Activated effector memory CD4-positive, alpha-beta T cell treated with Interleukin-2 at 50 U/mL for 16 hours (primary cell): ENCODE measurements around the gene PSPN.
"Not testable (repeated sequence)": the region's sequence is repeated elsewhere in the genome, so short reads cannot be mapped to it uniquely, and the experiment has no call there.

ENCODE experiments used
- DNase-seq: peaks from one replicate; pipeline ENCODE4 v3.0.0-alpha.2; 2020

PSPN gene

DNA sequence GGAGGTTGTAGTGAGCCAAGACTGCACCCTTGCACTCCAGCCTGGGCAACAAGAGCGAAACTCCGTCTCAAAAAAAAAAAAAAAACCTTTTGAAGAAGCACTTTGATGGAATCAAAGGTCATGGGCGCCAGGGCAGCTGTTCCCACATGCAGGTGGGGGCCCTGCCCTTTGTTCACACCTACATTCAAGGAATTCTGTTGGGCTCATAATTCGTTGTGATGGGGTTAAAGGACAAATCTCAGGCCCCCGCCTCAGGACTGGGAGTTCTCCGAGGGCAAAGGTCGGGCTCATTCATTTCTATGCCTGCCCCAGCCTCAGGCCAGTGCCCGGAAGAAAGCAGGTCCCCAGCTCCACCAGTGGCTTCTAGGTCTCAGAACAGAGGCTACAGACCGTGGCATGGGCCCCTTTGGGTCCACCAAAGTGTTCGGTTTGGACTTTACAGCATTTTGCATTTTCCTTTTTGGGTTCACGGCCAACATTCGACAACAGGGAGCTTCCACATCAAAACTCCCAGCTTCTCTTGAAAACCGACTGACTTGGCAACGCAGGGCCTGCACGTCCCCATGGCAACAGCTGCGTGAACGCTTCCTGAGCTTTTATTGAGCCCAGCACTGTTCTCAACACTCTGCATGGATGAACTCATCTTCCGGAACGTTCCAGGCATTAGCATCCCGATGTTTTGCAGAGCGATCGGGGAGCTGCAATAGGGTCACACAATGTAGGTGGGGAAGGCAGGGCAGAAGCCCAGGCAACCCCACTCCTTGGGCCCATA lies 27.3 kb upstream of the PSPN start:
- DNase-seq = no peak

DNA sequence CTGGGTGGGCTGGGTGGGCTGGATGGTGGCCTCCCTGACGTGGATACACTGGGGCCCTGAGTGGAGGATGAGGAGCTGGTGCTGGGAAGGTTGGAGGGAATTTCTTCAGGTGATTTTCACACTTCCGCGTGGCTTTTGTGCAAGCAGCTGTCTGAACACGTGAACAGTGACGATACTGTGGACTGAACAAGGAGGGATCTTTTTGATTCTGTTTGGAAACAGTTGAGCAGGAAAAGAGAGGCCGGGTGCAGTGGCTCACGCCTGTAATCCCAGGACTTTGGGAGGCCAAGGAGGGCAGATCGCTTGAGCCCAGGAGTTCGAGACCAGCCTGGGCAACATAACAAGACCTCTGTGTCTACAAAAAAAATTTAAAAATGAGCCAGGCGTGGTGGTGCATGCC lies 26.3 kb upstream of the PSPN start:
- DNase-seq = no peak

DNA sequence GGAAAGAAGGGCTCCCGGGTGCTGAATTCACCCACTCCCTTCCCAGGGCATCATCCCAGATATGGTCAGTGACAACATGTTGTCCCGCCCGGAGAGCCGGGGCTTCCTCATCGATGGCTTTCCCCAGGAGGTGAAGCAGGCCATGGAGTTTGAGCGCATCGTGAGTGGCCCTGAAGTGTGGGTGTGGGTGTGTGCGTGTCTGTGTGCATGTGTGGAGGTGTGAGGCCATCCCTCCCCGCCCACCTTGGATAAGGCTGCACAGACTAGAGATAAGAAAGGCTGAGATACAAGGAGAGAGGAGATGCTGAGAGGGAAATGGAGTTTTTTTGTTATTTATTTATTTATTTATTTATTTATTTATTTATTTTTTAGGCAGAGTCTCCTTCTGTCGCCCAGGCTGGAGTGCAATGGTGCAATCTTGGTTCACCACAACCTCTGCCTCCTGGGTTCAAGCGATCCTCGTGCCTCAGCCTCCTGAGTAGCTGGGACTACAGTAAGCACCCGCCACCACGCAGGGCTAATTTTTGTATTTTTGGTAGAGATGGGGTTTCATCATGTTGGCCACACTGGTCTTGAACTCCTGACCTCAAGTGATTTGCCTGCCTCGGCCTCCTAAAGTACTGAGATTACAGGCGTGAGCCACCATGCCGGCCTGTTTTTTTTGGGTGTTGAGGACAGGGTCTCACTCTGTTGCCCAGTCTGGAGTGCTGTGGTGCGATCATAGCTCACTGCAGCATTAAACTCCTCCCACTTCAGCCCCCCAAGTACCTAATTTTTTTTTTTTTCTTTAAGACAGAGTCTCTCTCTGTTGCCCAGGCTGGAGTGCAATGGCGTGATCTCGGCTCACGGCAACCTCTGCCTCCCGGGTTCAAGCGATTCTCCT lies 24.6 kb upstream of the PSPN start:
- DNase-seq = not testable (repeated sequence)

DNA sequence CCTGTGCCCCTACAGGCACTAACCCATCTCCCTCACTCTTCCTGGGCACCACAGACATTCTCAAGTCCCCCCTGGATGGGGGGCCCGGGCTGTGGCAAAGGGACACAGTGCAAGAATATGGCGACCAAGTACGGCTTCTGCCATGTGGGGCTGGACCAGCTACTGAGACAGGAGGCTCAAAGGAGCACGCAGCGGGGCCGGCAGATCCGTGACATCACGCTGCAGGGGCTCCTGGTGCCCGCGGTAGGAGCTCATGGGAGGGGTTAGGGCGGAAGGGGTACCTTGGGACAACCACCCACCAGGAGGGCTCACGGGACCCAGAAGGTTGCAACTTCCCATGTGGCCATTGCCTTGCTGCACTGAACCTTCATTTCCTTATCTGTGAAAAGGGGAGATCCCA lies 20.6 kb upstream of the PSPN start:
- no peak for DNase-seq

DNA sequence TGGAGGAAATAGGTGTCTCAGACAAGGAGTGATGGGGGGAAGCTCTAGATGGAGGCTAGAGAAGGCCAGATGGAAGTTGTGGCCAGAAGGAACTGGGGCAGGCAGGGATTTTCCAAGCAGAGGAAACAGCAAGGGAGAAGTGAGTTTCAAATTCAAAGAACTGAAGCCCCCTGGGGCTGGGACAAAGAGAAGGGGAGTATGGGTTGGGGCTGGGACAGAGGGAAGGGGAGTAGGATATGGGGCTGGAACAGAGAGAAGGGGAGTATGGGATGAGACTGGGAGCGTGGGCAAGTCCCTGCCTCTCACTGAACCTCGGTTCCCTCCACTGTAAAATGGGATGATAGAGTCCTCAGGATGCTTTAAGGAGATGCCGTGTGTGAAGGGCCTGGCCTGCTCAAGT lies 19.1 kb upstream of the PSPN start:
- DNase-seq = no peak

DNA sequence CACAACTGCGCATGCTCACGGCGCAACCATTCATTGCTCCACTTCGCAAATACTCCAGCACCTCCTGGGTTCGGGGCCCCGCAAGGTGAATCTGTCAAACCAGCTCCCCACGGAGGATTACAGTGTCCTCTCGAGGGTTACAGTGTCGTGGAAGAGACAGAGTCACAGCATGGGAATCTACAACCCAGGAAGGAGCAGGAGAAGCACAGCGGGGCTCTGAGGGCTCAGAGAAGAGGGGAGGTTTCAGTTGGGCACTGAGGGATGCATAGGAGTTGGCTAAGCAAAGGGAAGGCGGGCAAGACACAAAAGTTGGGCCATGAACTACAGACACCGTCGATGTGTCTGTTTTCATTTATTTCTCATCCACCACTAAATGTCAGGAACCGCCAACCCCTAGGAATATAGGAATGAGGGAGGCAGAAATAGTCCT lies 18.3 kb upstream of the PSPN start:
- no peak for DNase-seq

DNA sequence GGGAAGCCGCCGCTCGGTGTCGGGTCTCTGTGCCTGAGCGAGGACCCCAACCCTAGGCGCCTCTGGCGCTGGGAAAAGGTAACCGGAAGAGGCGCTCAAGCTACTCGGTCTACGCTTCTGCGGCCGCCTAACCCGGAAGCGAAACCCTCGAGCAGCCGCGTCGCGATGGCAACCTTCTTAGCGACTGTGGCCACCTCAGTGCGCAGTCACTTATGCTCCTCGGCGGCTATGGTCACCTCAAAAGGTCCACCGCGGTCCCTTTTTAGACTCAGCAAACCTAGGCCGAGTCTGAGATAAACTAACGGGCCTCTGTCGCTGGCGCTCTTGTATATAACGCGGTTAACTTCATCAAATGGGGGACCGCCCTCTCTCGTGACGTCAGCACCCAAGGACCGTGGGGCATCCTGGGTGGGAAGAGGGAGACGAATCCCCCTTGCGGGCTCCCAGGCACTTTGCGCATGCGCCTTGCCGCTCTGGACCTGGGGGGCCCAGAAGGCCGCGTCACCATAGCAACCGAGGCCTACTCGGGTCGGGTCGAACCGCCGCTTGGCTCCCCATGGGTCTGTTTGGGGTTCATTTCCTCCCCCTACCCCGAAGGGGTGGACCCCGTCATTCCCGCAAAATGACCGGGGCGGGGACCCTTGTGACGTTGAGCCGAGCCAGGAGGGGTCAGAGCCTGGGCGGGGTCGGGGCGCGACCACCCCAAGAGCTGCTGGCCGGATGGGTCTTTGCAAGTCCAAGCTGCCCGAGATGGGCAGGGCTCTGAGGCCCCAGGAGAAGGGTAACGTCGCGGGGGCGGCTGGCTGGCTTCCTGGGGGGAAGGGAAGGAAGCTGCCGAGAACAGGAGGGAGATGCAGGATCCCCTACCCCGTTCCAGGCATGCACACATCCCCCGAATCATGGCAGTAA lies 17.6 kb upstream of the PSPN start, which contains the start of gene GTF2F1:
Gene GTF2F1, minus strand, starts transcription at position 91 of the 909 bp plus-strand sequence. CDS start 169 bp downstream, outside the sequence.
- DNase-seq = peak; percentile 81

DNA sequence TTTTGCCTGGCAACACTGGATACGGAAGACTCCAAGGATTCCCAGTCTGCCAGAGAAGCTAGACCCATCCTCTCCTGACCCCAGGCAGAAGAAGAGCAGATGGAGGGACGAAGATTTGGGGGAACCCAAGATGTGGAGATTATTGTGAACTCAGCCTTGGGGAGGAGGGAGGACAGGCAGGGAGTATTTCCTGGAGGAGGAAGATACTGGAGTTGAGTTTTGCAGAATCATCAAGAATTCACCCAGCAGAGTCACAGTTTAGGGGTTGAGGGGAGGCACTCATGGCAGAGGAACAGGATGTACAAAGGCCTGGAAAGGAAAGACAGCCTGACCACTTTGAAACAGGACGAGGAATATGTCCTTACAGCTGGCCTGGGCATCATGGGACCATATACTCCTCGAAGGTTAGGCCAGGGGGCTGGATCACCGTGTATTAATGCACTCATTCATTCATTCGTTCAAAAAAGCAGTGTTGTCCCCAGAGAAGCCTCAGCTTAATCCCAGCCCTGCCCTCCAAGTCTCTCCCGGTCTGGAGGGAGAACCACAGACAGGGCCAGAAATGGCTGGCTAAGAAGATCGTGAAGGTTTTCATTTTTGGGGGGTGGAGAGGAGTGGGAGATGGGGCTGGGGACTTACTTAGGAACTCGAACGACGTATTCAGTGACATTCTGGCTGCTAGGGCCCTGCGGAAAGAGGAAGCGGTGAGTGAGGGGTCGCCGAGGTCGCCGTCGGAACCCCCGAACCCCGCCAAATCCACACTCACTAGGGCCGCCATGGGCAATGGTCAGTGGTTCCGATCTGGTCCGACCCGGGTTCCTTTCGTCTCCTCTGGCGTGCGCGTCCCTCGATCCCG lies 16.7 kb upstream of the PSPN start:
- DNase-seq = no peak

DNA sequence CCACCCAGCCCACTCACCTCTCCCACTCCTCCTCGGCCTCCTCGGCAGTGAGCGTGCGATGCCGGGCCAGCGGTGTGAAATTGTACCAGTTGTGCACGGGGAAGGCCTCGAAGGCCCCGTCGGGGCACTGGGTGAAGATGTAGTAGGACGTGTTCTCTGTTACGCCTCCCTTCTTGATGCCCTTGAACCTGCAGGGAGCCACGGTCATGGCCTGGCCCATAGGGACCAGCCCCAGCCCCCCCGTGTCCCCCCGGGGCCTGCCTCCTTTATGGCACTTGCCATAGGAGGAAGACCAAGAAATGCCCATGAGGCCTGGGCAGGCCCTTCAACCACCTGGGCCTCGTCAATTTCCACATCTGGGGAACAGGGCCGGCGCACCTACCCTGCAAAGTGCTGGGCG lies 11.6 kb upstream of the PSPN start:
- no peak for DNase-seq

DNA sequence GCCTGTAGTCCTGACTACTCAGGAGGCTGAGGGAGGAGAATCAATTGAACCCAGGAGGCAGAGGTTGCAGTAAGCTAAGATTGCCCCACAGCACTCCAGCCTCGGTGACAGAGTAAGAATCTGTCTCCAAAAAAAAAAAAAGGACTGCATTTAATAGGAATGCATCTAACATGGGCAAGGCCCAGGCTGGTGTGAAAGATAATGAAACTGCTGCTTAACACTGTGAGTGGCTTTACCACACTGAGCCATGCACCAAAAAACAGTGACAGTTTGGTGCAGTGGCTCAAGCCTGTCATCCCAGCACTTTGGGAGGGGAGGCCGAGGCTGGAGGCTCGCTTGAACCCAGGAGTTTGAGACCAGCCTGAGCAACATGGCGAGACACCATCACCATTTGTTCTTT lies 8.6 kb upstream of the PSPN start:
- DNase-seq = no peak

DNA sequence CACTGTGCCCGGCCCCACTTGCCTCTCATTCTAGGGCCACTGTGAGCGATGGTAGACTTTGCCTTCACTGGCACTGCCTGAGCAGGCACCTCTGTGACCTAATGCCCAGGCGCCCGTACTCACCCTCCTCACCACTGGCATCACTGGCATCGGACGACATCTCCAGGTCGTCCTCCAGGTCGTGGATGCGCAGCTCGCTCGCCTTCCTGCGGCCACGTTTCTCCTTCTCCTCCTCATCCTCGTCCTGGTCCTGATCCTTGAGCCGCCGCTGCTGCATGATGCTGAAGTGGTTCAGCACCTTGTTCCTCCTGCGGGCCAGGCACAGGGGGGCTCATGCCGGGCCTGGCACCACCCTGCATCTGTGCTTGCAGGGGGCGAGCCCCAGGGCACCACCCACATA lies 7.5 kb upstream of the PSPN start:
- DNase-seq = no peak

DNA sequence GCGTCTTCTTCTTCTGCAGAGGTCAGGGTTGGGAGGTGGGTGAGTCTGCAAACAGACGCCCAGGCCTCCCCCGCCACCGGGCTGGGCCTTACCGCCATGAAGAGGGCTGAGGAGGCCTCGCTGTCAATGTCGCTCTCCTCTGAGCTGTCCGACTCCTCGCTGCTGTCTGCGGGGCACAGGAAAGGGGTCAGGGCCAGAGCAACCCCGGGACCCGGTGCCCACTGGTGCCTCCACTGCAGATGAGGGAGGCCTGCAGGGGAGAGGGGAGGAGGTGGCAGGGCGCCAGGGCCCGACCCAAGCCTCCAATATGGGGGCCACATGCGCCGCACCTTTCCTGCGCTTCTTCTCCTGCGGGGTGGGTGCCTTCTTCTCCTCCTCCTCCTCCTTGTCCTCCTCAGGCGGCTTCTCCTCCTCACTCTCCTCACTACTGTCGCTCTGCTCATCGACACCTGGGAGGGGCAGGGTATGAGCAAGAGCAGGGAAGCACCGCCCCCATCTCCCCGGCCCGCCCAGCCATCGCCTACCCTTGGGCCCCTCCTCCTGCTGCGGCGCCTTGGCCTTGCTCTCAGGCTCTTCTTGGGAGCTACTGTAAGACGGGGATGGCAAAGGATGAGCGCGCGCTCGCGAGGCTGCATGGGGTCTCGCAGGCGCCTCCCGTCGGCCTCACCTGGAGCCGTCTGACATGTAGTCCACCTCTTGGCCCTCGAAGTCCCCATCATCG lies 5.5 kb upstream of the PSPN start:
- no peak for DNase-seq

DNA sequence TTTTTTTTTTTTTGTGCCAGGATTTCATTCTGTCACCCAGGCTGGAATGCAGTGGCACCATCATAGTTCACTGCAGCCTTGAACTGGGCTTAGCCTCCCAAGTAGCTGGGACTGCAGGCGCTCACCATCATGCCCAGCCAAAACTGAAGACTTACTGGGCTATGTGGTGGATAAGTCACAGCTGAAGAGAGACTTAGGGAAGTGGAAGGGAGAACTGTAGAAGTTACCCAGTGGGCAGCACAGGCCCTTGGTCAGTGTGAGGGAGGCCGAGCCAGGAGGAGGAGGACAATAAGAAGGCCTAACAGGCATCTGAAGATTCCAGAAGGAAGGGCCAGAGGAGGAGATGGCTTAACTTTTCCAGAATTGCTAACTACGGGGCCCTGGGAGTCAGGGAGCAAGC lies 4.0 kb upstream of the PSPN start:
- DNase-seq = no peak

DNA sequence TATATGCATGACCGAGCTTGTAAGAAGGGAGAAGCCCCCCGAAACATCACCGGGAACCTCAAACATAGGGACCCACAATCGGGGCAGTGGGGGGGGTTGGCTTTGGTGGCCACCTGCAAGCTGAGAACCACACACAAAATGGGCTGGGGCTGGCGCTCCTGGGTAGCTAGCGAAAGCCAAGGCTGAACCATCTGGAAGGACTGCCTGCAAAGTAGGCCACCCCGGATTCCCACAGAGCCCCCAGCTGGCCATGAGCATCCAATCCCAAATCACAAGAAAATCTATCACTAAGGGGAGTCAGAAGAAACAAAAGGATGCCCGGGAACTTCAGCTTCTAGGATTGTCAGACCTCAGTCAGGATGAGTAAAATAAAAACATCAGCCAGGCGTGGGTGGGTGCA lies 2.8 kb upstream of the PSPN start:
- no peak for DNase-seq

DNA sequence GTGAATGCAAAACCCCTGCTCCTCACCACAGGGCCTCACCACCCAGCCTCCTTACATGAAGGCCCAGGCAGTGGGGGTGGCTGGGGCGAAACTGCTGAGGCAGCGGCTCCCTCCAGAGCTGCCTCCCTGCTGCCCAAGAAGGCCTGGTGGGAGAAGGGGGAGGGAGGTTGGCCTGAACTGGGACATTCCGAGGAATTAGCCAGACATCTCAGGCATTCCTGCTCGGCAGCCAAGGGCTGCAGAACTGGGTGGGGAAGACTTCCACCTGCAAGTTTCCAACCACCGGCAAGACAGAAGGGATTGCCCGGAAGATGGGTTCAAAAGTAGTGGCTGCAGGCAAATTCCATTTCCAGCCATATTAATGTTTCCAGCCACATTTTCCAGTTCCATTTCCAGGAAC lies 2.3 kb upstream of the PSPN start:
- DNase-seq = no peak

DNA sequence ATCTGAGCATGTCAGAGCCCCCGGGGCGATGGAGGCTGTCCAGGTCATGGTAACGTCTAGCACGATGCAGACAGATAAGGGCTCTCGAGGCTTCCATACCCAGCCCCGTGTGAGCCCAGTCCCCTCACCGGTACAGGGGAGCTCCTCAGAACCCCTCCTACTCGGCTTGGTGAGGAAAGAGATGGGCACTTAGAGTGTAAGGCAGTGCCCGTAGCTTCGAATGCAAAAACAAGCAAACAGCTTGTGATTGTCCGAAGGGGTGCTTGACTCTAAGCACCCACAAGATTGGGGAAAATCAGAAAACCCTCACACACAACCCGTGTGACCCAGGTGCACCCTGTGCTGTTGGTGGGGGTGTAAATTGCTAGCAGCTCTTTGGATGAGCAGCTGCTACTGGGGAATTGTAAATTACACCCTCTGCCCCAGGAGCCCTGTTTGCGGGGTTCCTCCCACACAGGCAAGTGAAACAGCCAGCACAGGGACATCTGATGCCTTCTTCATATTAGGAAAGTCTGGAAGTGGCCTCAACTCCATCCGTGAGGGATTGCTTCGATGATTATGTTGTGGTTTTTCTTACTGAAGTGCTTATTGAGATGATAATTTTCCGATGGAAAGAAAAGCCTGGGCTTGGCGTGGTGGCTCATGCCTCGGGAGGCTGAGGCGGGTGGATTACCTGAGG lies 918 bp upstream of the PSPN start:
- no peak for DNase-seq

DNA sequence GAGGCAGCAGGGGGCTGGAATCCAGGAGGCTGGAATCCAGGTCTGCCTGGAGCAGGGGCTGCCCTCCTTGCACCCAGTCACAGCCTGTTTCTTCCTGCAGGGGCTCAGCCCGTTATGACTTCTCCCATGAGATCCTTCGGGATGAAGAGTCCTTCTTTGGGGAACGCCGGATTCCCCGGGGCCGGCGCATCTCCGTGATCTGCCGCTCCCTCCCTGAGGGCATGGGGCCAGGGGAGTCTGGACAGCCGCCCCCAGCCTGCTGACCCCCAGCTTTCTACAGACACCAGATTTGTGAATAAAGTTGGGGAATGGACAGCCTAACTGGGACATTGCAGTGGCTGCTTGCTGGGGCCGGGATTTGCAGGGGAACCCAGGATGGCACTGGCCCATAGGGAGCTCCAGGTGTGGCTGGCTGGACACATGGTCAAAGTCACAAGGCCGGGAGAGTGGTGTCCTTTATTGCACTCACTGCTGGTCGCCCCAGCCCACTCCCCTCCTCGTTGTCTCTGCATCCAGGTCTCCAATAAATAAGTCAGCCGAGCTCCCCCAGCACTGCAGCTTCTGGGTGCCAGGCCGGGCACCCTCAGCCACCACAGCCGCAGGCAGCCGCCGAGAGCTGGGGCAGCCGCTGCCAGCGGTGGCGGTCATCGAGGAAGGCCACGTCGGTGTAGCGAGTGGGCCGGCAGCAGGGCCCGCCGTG lies 872 bp downstream of the PSPN start:
- DNase-seq = no peak

DNA sequence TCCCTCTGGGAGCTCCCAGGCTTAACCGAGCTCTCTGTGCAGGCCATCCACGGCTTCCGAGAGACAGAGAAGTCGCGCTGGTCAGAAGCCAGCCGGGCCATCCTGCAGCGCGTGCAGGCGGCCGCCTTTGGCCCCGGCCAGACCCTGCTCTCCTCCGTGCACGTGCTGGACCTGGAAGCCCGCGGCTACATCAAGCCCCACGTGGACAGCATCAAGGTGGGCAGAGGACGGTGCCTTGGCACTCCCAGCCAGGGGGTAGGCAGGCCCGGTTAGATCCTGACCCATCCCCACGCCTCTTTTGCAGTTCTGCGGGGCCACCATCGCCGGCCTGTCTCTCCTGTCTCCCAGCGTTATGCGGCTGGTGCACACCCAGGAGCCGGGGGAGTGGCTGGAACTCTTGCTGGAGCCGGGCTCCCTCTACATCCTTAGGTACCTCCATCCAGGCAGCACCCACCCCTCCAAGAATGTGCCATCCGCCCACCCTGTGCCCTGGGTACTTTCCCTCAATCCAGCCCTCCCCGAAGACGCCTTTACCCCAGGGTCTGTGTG lies 1.5 kb downstream of the PSPN start:
- DNase-seq = no peak

DNA sequence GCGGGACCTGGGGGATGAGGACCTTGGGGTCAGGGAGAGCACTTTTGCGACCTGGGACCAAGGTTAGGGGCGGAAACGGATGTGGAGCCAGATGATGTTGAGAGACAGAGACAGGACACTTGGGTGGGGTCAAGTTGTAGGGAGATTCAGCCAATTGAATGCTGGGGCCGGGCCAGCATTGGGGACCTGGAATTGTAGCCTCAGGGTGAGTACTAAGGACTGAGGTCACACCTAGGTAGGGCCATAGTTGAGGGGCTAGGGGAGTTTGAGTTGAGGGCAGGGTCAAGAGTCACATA lies 2.0 kb downstream of the PSPN start:
- DNase-seq = no peak
